Panc1 (cell line): Measurements from ENCODE around the gene SFSWAP.

Experiments used
- POLR2AphosphoS5 ChIP-seq: IDR thresholded peaks from 2 replicates; pipeline ENCODE4 v1.6.1; 2012; ENCODE audit warnings: mild to moderate bottlenecking, low read depth, low read length, moderate library complexity
- SIN3A ChIP-seq: IDR thresholded peaks from 2 replicates; pipeline ENCODE4 v1.6.1; 2012; ENCODE audit warnings: low read depth, mild to moderate bottlenecking, low read length, moderate library complexity, borderline replicate concordance; ENCODE audit not compliant: insufficient read depth
- TCF7L2 ChIP-seq: IDR thresholded peaks from 2 replicates; pipeline ENCODE4 v1.6.1; 2011; ENCODE audit warnings: mild to moderate bottlenecking, low read depth, low read length, inconsistent platforms
- TF ChIP-seq, protein P1 (sequence below): fragments of 450-650 bp; IDR thresholded peaks from 2 replicates; pipeline ENCODE4 v1.5.1; 2017; ENCODE audit warnings: mild to moderate bottlenecking
- TF ChIP-seq, protein P2 (sequence below), 2 experiments: IDR thresholded peaks; 2 replicates each; pipeline ENCODE4 v1.6.1; 2011 to 2012; ENCODE audit warnings: low read depth in 2 of 2, control low read depth in 1 of 2, low read length in 1 of 2, mild to moderate bottlenecking in 1 of 2, moderate library complexity in 1 of 2; ENCODE audit not compliant: insufficient read depth in 1 of 2

GRCh38 chr12:131676544-131676943 lies 34.3 kb upstream of the SFSWAP start:
- TF ChIP-seq POLR2AphosphoS5 (no peak), SIN3A (no peak), TCF7L2 (no peak)
- TF ChIP-seq, protein P1, sequence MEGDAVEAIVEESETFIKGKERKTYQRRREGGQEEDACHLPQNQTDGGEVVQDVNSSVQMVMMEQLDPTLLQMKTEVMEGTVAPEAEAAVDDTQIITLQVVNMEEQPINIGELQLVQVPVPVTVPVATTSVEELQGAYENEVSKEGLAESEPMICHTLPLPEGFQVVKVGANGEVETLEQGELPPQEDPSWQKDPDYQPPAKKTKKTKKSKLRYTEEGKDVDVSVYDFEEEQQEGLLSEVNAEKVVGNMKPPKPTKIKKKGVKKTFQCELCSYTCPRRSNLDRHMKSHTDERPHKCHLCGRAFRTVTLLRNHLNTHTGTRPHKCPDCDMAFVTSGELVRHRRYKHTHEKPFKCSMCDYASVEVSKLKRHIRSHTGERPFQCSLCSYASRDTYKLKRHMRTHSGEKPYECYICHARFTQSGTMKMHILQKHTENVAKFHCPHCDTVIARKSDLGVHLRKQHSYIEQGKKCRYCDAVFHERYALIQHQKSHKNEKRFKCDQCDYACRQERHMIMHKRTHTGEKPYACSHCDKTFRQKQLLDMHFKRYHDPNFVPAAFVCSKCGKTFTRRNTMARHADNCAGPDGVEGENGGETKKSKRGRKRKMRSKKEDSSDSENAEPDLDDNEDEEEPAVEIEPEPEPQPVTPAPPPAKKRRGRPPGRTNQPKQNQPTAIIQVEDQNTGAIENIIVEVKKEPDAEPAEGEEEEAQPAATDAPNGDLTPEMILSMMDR: no peak
- TF ChIP-seq, protein P2, sequence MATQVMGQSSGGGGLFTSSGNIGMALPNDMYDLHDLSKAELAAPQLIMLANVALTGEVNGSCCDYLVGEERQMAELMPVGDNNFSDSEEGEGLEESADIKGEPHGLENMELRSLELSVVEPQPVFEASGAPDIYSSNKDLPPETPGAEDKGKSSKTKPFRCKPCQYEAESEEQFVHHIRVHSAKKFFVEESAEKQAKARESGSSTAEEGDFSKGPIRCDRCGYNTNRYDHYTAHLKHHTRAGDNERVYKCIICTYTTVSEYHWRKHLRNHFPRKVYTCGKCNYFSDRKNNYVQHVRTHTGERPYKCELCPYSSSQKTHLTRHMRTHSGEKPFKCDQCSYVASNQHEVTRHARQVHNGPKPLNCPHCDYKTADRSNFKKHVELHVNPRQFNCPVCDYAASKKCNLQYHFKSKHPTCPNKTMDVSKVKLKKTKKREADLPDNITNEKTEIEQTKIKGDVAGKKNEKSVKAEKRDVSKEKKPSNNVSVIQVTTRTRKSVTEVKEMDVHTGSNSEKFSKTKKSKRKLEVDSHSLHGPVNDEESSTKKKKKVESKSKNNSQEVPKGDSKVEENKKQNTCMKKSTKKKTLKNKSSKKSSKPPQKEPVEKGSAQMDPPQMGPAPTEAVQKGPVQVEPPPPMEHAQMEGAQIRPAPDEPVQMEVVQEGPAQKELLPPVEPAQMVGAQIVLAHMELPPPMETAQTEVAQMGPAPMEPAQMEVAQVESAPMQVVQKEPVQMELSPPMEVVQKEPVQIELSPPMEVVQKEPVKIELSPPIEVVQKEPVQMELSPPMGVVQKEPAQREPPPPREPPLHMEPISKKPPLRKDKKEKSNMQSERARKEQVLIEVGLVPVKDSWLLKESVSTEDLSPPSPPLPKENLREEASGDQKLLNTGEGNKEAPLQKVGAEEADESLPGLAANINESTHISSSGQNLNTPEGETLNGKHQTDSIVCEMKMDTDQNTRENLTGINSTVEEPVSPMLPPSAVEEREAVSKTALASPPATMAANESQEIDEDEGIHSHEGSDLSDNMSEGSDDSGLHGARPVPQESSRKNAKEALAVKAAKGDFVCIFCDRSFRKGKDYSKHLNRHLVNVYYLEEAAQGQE (IDR thresholded peaks at IDR 0.05; ENCODE audit: insufficient read depth in 1 of 2, low read depth in 2 of 2, low read length in 1 of 2): no peak
